ENCODE data around the gene KCNQ1.

The KCNQ1 gene

GRCh38 chr11:2818503-2818902, 373.7 kb downstream of the KCNQ1 start:
- H3K9me3 ChIP-seq (ENCODE audit: insufficient read depth, low read depth, low read length) = peaks cover 17% of the 10 kb centered on the region; the same call in 1 of the 2 replicates

GRCh38 chr11:2819316-2819715, 374.5 kb downstream of the KCNQ1 start:
- Histone ChIP-seq H3K9me3 (ENCODE audit: insufficient read depth, low read depth, low read length) (peaks cover 19% of the 10 kb centered on the region; the same call in 1 of the 2 replicates), H2AFZ (ENCODE audit: low read length) (no peak overlapping the region), H3K4me2 (ENCODE audit: low read depth, low read length, poor library complexity, severe bottlenecking) (no peak overlapping the region), H3K4me3 (ENCODE audit: low read length, poor library complexity, severe bottlenecking) (no peak overlapping the region), H3K9me2 (replicated peaks; ENCODE audit: low read depth, low read length) (no peaks in the 10 kb centered on the region), H3K79me2 (ENCODE audit: insufficient read depth, low read length) (peaks cover 4% of the 10 kb centered on the region; the same call in 1 of the 2 replicates), H4K20me1 (ENCODE audit: insufficient read depth, low read length, poor library complexity, severe bottlenecking) (no peaks in the 10 kb centered on the region), H3K9ac (ENCODE audit: low read depth, low read length, poor library complexity, severe bottlenecking) (no peak overlapping the region), H3K36me3 (ENCODE audit: insufficient read depth, low read length) (peaks cover 5% of the 10 kb centered on the region; the same call in 1 of the 2 replicates), H3F3A (ENCODE audit: low read depth) (no peaks in the 10 kb centered on the region), H3K27me3 (ENCODE audit: insufficient read depth, low read length, poor library complexity, severe bottlenecking) (no peaks in the 10 kb centered on the region), H3K4me1 (ENCODE audit: insufficient read depth, low read length, poor library complexity, severe bottlenecking) (peaks cover 12% of the 10 kb centered on the region)
- TF ChIP-seq, protein P1, sequence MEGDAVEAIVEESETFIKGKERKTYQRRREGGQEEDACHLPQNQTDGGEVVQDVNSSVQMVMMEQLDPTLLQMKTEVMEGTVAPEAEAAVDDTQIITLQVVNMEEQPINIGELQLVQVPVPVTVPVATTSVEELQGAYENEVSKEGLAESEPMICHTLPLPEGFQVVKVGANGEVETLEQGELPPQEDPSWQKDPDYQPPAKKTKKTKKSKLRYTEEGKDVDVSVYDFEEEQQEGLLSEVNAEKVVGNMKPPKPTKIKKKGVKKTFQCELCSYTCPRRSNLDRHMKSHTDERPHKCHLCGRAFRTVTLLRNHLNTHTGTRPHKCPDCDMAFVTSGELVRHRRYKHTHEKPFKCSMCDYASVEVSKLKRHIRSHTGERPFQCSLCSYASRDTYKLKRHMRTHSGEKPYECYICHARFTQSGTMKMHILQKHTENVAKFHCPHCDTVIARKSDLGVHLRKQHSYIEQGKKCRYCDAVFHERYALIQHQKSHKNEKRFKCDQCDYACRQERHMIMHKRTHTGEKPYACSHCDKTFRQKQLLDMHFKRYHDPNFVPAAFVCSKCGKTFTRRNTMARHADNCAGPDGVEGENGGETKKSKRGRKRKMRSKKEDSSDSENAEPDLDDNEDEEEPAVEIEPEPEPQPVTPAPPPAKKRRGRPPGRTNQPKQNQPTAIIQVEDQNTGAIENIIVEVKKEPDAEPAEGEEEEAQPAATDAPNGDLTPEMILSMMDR (conservative IDR thresholded peaks at IDR 0.05; ENCODE audit: low read length) = no peak
- no peak for TF ChIP-seq EZH2phosphoT487 (IDR thresholded peaks at IDR 0.05; ENCODE audit: borderline replicate concordance)

More at GRCh38 chr11:2818503-2818902, 373.7 kb downstream of the KCNQ1 start:
- Histone ChIP-seq H3K36me3 (ENCODE audit: insufficient read depth, low read length) (peaks cover 5% of the 10 kb centered on the region; the same call in 1 of the 2 replicates), H3K9me2 (replicated peaks; ENCODE audit: low read depth, low read length) (no peaks in the 10 kb centered on the region), H4K20me1 (ENCODE audit: insufficient read depth, low read length, poor library complexity, severe bottlenecking) (no peaks in the 10 kb centered on the region), H3K79me2 (ENCODE audit: insufficient read depth, low read length) (peaks cover 6% of the 10 kb centered on the region; the same call in 1 of the 2 replicates), H3K9ac (ENCODE audit: low read depth, low read length, poor library complexity, severe bottlenecking) (no peak overlapping the region), H3F3A (ENCODE audit: low read depth) (no peaks in the 10 kb centered on the region), H3K27me3 (ENCODE audit: insufficient read depth, low read length, poor library complexity, severe bottlenecking) (no peaks in the 10 kb centered on the region), H3K4me2 (ENCODE audit: low read depth, low read length, poor library complexity, severe bottlenecking) (no peak overlapping the region), H2AFZ (ENCODE audit: low read length) (no peak overlapping the region), H3K4me1 (ENCODE audit: insufficient read depth, low read length, poor library complexity, severe bottlenecking) (peaks cover 19% of the 10 kb centered on the region), H3K4me3 (ENCODE audit: low read length, poor library complexity, severe bottlenecking) (no peak overlapping the region)
- TF ChIP-seq EZH2phosphoT487 (IDR thresholded peaks at IDR 0.05; ENCODE audit: borderline replicate concordance) = no peak
- TF ChIP-seq, protein P1 (conservative IDR thresholded peaks at IDR 0.05; ENCODE audit: low read length) = no peak

- no peaks in the 10 kb centered on the region for H3F3A ChIP-seq (ENCODE audit: low read depth)
- H3K4me1 ChIP-seq (ENCODE audit: insufficient read depth, low read length, poor library complexity, severe bottlenecking) = no peaks in the 10 kb centered on the region
- no peaks in the 10 kb centered on the region for H3K9me2 ChIP-seq (replicated peaks; ENCODE audit: low read depth, low read length)
- H3K79me2 ChIP-seq (ENCODE audit: insufficient read depth, low read length) = no peaks in the 10 kb centered on the region
- peaks cover 5% of the 10 kb centered on the region; the same call in 1 of the 2 replicates for H3K36me3 ChIP-seq (ENCODE audit: insufficient read depth, low read length)
- no peaks in the 10 kb centered on the region for H3K27me3 ChIP-seq (ENCODE audit: insufficient read depth, low read length, poor library complexity, severe bottlenecking)
- no peak overlapping the region for H3K4me3 ChIP-seq (ENCODE audit: low read length, poor library complexity, severe bottlenecking)
- H3K9ac ChIP-seq (ENCODE audit: low read depth, low read length, poor library complexity, severe bottlenecking) = no peak overlapping the region
- H4K20me1 ChIP-seq (ENCODE audit: insufficient read depth, low read length, poor library complexity, severe bottlenecking) = no peaks in the 10 kb centered on the region
- peaks cover 19% of the 10 kb centered on the region; the same call in 1 of the 2 replicates for H3K9me3 ChIP-seq (ENCODE audit: insufficient read depth, low read depth, low read length)
- no peak overlapping the region for H2AFZ ChIP-seq (ENCODE audit: low read length)
- no peak overlapping the region for H3K4me2 ChIP-seq (ENCODE audit: low read depth, low read length, poor library complexity, severe bottlenecking)
- TF ChIP-seq EZH2phosphoT487 (IDR thresholded peaks at IDR 0.05; ENCODE audit: borderline replicate concordance) = no peak
- TF ChIP-seq, protein P1 (conservative IDR thresholded peaks at IDR 0.05; ENCODE audit: low read length) = no peak
Measured at GRCh38 chr11:2820976-2821375, 376.2 kb downstream of the KCNQ1 start.

All from Loucy (cell line).